ENCODE results near the gene AHNAK2.

The AHNAK2 gene

DNA sequence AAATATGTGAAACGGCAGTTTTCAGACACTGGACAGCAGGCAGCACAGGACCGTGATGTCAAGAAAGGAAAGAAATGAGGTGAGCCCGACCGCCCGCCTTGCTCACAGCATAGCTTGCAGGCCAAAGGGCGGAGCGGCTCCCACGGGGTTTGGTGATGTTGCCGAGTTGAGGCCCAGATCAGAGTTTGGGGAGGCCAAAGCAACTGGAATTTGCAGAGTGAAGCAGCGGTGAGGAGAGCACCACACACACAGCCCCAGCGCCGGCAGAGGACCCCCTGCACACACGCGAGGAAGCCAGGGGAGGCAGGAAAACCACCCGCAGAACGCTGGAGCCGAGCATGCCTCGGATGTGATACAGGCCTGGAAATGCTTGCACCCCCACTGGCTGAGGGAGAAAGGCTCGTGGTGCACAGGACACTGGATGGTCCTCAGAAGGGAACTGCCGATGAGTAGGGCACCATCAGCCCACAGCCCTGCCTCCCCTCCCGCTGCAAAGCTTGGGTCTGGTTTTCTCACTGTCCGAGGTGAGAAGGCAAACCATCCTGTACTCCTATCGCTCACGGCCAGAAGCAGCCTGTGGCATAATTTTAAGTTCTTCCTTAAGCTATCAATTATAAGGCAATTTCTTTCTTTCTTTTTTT lies 79.2 kb downstream of the AHNAK2 start:
- DNase-seq, result peak; percentile 28
- Mint-ChIP-seq H3K9me3 (peaks cover 10% of the 10 kb centered on the region), H3K27me3 (ENCODE audit: low read depth, poor library complexity) (peaks cover 45% of the 10 kb centered on the region), H3K36me3 (ENCODE audit: low read depth) (no peaks in the 10 kb centered on the region), H3K4me1 (peaks cover 13% of the 10 kb centered on the region), H3K4me3 (no peak overlapping the region), H3K27ac (no peak overlapping the region)
- TF ChIP-seq, protein P1, sequence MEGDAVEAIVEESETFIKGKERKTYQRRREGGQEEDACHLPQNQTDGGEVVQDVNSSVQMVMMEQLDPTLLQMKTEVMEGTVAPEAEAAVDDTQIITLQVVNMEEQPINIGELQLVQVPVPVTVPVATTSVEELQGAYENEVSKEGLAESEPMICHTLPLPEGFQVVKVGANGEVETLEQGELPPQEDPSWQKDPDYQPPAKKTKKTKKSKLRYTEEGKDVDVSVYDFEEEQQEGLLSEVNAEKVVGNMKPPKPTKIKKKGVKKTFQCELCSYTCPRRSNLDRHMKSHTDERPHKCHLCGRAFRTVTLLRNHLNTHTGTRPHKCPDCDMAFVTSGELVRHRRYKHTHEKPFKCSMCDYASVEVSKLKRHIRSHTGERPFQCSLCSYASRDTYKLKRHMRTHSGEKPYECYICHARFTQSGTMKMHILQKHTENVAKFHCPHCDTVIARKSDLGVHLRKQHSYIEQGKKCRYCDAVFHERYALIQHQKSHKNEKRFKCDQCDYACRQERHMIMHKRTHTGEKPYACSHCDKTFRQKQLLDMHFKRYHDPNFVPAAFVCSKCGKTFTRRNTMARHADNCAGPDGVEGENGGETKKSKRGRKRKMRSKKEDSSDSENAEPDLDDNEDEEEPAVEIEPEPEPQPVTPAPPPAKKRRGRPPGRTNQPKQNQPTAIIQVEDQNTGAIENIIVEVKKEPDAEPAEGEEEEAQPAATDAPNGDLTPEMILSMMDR (IDR thresholded peaks at IDR 0.05), result no peak

- Mint-ChIP-seq H3K27me3 (ENCODE audit: low read depth, poor library complexity) (peaks cover 37% of the 10 kb centered on the region), H3K4me3 (no peak overlapping the region), H3K27ac (no peak overlapping the region), H3K4me1 (peaks cover 13% of the 10 kb centered on the region), H3K9me3 (peaks cover 2% of the 10 kb centered on the region), H3K36me3 (ENCODE audit: low read depth) (no peaks in the 10 kb centered on the region)
- DNase-seq, result no peak
- TF ChIP-seq, protein P1 (IDR thresholded peaks at IDR 0.05), result no peak
These were observed 80.0 kb downstream of the AHNAK2 start for GRCh38 chr14:104898195-104898558.

- H3K4me1 Mint-ChIP-seq, result peaks cover 13% of the 10 kb centered on the region
- no peaks in the 10 kb centered on the region for H3K36me3 Mint-ChIP-seq (ENCODE audit: low read depth)
- no peak overlapping the region for H3K27ac Mint-ChIP-seq
- TF ChIP-seq, protein P1 (IDR thresholded peaks at IDR 0.05), result no peak
- H3K27me3 Mint-ChIP-seq (ENCODE audit: low read depth, poor library complexity), result peaks cover 32% of the 10 kb centered on the region
- no peak for DNase-seq
- no peak overlapping the region for H3K4me3 Mint-ChIP-seq
- no peaks in the 10 kb centered on the region for H3K9me3 Mint-ChIP-seq
These were observed 80.6 kb downstream of the AHNAK2 start for GRCh38 chr14:104897330-104898194.

DNA sequence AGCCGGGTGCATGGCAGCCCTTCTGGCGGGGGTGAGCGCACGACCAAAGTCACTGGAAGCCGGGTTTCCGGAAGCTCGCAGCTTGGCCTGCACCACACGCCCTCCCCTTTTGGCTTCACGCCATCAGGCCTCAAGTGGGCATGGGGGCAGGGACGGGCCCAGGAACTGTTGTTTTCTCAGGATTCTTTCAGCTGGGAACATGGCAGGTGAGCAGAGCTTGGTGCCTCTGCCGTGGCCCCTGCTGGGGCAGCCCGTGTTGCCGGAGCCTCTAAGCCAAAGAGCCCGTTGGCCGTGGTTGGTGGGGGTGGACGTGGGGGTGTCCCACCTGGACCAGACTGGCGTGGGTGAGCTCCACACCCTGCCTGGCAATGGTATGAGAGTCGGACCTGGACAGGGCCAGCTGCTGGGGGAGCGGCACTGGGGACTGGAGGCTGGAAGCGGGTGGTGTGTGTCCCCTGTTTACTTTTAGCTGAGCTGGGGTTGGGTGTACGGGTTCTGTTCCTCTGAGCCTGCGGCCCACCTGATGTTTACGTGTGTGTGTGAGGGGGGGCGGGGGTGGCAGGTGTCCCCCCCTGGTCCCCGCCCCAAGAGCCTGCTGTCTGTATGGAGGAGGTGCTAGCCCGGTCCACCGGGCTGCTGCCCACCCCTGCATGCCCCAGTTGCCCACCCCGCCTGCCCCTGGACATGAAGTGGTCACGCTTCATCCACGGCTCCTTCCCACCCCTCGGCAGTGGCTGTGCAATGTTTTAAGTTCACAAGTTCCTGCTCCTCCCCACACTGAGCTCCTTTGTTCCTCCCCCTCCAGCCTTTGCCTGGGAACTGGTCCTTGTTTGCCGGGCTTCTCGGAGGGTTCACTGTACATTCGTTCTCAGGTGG lies 82.2 kb downstream of the AHNAK2 start:
- Mint-ChIP-seq H3K4me1 (peaks cover 13% of the 10 kb centered on the region), H3K27ac (no peak overlapping the region), H3K4me3 (no peak overlapping the region), H3K9me3 (no peaks in the 10 kb centered on the region), H3K36me3 (ENCODE audit: low read depth) (no peaks in the 10 kb centered on the region), H3K27me3 (ENCODE audit: low read depth, poor library complexity) (peaks cover 17% of the 10 kb centered on the region)
- TF ChIP-seq, protein P1 (IDR thresholded peaks at IDR 0.05), result no peak
- no peak for DNase-seq

- peaks cover 10% of the 10 kb centered on the region for H3K27me3 Mint-ChIP-seq (ENCODE audit: low read depth, poor library complexity)
- DNase-seq, result no peak
- H3K4me3 Mint-ChIP-seq, result no peak overlapping the region
- no peaks in the 10 kb centered on the region for H3K36me3 Mint-ChIP-seq (ENCODE audit: low read depth)
- H3K4me1 Mint-ChIP-seq, result peaks cover 13% of the 10 kb centered on the region
- TF ChIP-seq, protein P1 (IDR thresholded peaks at IDR 0.05), result no peak
- H3K9me3 Mint-ChIP-seq, result no peaks in the 10 kb centered on the region
- H3K27ac Mint-ChIP-seq, result no peak overlapping the region
These were observed 82.9 kb downstream of the AHNAK2 start for GRCh38 chr14:104895207-104895785.

Measured in nephron progenitor cell (in vitro differentiated cells).